Measurements from ENCODE around the gene OPN1MW. TPM values are rescaled to one million over a fixed set of nuclear protein-coding genes. Genes with fewer than 3 reads are reported as not detected.
"Not testable (repeated sequence)": the region's sequence is repeated elsewhere in the genome, so short reads cannot be mapped to it uniquely, and the experiment has no call there.

OPN1MW gene
- total RNA-seq, 1 donor from 2014 or later, result not detected

DNA sequence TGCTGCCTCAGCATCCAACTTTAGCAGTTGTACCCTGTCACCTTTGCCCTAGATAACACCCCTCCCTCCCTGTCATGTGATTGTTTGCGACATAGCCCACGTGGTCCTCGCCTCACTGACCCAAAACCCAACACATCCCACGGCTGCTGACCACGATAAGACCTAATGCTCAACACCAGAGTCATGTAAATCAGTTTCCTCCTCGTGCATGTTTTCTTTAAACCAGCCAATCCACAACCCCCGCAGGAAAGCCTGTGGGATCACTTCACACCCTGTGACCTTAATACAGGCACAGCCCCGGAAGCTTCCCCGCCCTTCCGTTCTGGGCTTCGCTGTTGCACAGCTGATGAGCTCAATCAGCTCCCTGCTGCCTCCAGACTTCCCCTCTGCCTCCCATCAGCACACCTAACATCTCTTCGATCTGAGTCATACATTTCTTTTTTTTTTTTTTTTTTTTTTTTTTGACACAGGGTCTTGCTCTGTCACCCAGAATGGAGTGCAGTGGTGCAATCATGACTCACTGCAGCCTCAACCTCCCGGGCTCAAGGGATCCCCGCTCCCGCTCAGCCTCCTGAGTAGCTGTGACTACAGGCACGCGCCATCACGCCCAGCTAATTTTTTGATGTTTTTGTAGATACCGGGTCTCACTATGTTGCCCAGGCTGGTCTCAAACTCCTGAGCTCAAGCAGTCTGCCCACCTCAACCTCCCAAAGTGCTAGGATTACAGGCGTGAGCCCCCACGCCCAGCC lies 27.4 kb downstream of the OPN1MW start:
- intact Hi-C loops (cut with micrococcal nuclease), result not testable (repeated sequence)

DNA sequence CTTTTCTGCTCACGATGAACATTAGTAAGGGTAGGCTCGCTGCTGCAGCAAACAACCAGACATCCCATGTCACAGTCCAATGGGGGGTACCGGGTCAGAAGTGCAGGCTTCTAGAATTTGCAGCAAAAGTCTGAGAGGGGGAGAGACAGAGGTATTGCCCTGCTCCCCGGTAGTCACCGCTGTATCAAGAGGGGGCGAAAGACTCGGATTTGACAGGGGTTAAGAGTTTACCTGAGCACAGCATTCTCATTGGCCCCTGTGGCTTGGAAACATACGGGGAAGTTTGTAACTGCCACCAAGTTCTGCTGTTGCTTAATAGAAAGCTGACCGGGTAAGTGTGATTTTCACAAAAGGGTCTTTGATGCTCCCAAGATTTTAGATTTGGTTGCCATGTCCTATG lies 28.7 kb downstream of the OPN1MW start:
- intact Hi-C loops (cut with micrococcal nuclease), result not testable (repeated sequence)

GRCh38 chrX:154211499-154211898 lies 29.1 kb downstream of the OPN1MW start:
- intact Hi-C loops (cut with micrococcal nuclease), result not testable (repeated sequence)

DNA sequence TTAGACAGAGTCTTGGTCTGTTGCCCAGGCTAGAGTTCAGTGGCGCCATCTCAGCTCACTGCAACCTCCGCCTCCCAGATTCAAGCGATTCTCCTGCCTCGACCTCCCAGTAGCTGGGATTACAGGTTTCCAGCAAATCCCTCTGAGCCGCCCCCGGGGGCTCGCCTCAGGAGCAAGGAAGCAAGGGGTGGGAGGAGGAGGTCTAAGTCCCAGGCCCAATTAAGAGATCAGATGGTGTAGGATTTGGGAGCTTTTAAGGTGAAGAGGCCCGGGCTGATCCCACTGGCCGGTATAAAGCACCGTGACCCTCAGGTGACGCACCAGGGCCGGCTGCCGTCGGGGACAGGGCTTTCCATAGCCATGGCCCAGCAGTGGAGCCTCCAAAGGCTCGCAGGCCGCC lies 37.1 kb downstream of the OPN1MW start, which contains the start of gene OPN1MW2:
Gene OPN1MW2, plus strand, starts transcription at position 301 of the 400 bp plus-strand sequence. Its CDS starts 60 bp downstream, at position 361.
- intact Hi-C loops (cut with micrococcal nuclease), result not testable (repeated sequence)

DNA sequence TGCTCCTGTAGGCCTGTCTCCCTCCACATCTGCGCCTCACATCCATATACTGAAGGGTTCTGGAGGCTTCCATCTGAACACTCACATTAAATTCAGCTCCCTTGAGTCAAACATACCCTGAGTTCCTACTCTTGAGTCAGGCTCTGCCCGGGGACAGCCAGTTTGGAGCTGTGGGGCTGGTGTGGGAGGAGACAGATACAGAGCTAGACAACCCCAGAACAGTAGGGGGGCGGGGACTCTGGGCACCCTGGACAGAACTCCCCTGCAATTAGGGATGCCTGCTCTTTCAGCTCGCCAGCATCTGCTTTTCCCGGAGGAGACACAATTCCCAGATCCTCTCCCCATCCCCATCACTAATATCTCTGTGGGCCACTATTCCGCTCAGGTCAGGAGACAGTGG lies 42.9 kb downstream of the OPN1MW start:
- intact Hi-C loops (cut with micrococcal nuclease), result not testable (repeated sequence)

- intact Hi-C loops (cut with micrococcal nuclease), result not testable (repeated sequence)
These were observed 44.3 kb downstream of the OPN1MW start for GRCh38 chrX:154226706-154227105.

GRCh38 chrX:154231443-154231842 lies 49.0 kb downstream of the OPN1MW start:
- intact Hi-C loops (cut with micrococcal nuclease), result not testable (repeated sequence)

GRCh38 chrX:154233620-154234019 lies 51.2 kb downstream of the OPN1MW start:
- intact Hi-C loops (cut with micrococcal nuclease), result not testable (repeated sequence)

DNA sequence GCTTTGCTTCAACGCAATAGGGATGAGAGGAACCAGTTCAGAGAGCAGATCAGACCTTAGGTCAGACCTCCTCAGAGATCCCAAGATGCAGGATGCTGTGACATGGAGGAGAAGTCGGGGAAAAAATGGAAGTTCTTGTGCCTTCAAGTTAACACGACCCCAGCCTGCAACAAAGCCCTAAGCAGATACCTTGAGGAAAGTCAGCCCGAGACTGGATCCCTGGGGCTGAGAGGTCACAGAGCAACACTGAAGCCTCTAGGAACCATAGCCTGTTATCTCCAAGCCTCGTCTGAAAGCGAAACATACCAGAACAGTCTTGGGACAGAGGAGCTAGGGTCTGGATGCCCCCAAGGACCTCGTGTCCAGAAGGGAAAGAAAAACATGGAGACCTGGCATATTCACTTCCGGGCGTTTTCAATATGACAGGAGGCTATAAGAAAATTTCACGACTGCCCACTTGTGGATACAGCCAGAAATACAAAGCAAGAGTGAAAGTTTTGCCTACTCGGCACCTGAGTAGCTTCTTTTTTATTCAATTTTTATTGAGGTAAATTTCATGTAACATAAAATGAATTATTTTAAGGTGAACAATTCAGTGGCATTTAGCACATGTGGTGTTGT lies 56.7 kb downstream of the OPN1MW start:
- intact Hi-C loops (cut with micrococcal nuclease), result not testable (repeated sequence)

DNA sequence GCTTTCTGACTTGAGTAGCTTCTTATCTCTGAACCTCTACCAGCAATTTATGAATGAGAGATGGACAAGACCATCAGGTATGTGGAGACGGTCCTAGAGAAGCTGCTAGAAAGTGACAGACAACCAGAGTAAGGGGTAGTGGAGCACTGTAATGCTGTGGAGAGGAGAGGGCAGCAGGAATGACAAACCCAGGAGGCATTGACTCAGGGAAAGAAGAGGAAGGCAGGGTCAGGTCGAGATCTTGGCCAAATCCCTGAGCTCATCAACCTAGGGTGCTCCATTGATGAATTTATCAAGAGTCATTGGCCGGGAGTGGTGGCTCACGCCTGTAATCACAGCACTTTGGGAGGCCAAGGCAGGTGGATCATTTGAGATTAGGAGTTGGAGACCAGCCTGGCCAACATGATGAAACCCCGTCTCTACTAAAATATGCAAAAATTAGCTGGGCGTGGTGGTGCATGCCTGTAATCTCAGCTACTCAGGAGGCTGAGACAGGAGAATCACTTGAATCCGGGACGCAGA lies 57.6 kb downstream of the OPN1MW start:
- intact Hi-C loops (cut with micrococcal nuclease), result not testable (repeated sequence)

Other genes starting within 250 kb of the OPN1MW start
- gene NAA10, start 247.6 kb upstream of the OPN1MW start, total RNA-seq, result 92.1 and 94.4 TPM in 2 replicates
- gene RENBP, start 238.0 kb upstream of the OPN1MW start, total RNA-seq, result 10.6 and 12.3 TPM in 2 replicates
- 115 and 119 TPM in 2 replicates for gene HCFC1, start 210.8 kb upstream of the OPN1MW start, total RNA-seq
- 4.9 and 5.9 TPM in 2 replicates for gene TMEM187, start 209.8 kb upstream of the OPN1MW start, total RNA-seq
- gene IRAK1, start 162.7 kb upstream of the OPN1MW start, total RNA-seq, result 136 and 144 TPM in 2 replicates
- gene MECP2, start 84.9 kb upstream of the OPN1MW start, total RNA-seq, result 56.7 and 61.9 TPM in 2 replicates
- gene OPN1LW, start 38.4 kb upstream of the OPN1MW start, total RNA-seq, result not detected in 2 replicates
- not detected in 2 replicates for gene OPN1MW2, start 37.2 kb downstream of the OPN1MW start, total RNA-seq
- not detected in 2 replicates for gene OPN1MW3, start 75.0 kb downstream of the OPN1MW start, total RNA-seq
- gene TEX28, start 112.5 kb downstream of the OPN1MW start, total RNA-seq, result not detected in 2 replicates
- 0.98 and 1.0 TPM in 2 replicates for gene TKTL1, start 113.2 kb downstream of the OPN1MW start, total RNA-seq
- gene FLNA, start 192.0 kb downstream of the OPN1MW start, total RNA-seq, result 1,245 and 1,271 TPM in 2 replicates
- gene EMD, start 196.7 kb downstream of the OPN1MW start, total RNA-seq, result 56.4 and 61.3 TPM in 2 replicates
- 3,046 and 3,070 TPM in 2 replicates for gene RPL10, start 215.8 kb downstream of the OPN1MW start, total RNA-seq
- gene DNASE1L1, start 226.7 kb downstream of the OPN1MW start, total RNA-seq, result 21.2 and 24.8 TPM in 2 replicates
- gene TAFAZZIN, start 228.9 kb downstream of the OPN1MW start, total RNA-seq, result 95.9 and 97.3 TPM in 2 replicates
- gene ATP6AP1, start 246.1 kb downstream of the OPN1MW start, total RNA-seq, result 43.2 and 46.1 TPM in 2 replicates